NCI-H526 (cell line): ENCODE measurements around the gene ZNF148.
A peak's percentile ranks its signal among the peaks of the same experiment; 100 is the strongest.

Source experiments
- DNase-seq, 2 experiments: peaks; one replicate each; lab custom pipeline; 2025; lab: John Stamatoyannopoulos, UW

The ZNF148 gene

DNA sequence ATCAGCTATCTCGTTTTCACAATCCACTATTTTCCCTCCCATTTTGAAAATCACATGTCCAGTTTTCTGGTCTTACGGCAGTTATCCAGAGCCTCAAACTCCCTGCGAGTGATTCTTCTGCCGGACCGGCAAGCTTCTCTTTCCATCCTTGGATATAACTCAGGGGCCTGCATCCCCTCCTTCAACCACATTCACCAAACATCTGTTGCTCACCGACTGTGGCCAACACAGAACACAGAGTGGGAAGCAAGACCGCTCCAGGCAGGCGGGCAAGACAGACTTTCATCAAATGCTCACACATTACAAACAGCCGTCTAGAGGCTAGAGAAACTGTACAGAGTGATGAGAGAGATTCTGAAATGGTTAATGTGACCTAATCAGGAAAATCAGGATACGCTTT is 154.9 kb downstream of the ZNF148 start:
- no peak for DNase-seq

- DNase-seq = no peak
Measured at GRCh38 chr3:125219261-125219701, 155.8 kb downstream of the ZNF148 start.

DNA sequence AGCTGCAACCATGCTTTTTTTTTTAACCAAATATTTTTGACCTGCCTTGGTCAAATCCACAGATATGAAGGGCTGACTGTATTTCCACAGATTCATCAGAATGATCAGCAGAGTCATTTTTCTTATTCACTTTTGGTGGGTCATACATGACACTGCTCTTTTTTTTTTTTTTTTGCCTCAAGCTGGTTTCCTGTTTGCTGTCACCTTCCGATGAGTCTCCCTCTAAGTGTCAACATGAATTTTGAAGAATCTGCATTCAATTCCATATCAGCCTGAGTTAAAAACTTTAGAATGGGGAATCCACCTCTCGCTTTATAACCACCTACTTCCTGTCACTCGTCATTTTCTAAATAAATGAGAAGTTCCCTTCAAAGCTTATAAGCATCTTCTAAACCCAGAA is 160.4 kb downstream of the ZNF148 start:
- no peak for DNase-seq

DNA sequence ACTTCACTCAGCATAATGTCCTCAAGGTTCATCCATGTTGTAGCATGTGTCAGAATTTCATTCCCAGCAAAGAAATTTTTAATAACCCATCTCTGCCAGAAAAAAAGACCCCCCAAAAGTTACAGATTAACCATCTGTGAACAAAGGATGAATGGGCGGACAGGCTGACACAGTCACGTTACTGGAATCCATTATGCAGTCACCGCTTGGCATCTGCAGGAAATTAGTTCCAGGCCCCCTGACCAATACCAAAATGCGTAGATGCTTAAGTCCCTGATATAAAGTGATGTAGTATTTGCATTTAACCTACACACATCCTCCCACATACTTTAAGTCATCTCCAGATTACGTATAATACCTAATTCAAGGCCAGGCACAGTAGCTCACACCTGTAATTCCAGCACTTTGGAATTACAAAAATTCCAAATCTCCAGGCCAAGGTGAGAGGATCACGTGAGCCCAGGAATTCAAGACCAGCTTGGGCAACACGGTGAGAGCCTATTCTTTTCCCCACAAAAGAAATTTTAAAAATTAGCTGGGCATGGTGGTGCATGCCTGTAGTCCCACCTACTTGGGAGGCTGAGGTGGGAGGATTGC is 161.1 kb downstream of the ZNF148 start:
- no peak for DNase-seq

- no peak for DNase-seq
Measured at GRCh38 chr3:125213364-125213755, 161.8 kb downstream of the ZNF148 start.

DNA sequence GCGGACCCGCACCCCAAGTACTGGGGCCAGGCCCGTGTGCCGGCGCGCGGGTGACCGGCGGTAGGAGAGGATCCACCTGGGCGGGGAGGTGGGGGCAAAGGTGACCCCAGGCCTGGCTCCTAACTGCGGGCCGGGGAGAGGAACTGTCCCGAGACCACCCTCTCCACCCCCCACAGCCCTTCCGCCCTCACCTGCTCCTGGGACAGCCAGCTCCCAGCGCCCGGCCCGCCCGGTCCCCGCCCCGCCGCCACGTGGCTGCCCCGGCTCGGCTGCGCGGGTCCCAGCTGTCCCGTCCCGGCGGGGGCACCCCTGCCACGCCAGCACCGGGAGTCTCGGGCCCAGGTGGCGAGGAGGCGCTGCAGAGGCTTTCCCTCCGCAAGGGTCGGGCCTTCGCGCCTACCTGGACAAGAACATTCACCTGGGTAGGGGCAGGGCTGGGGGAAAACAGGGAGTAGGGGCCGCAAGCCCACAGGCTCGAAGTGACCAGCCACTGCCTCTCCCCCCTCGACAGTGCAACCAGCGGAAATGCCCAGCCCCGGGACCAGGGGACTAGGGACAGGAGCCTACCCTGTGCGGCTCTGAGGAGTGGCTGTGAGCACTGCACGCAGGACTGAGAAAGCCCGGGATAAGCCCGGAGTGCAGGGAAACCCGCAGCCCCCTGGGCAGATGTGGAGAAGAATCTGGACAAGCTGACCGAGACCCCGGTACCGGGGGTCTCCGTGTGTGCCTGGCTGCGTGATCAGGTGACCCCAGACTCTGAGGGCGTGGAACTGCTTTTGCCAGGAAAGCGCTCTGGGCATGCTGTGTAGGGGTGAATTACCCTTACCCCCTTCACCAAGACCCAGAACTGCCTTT is 162.4 kb downstream of the ZNF148 start, which contains the start of gene SLC12A8:
Gene SLC12A8, minus strand, starts transcription at position 240 of the 855 bp plus-strand sequence. CDS start 1,399 bp downstream, outside the sequence.
- peak; percentile 4 to 64 for DNase-seq

DNA sequence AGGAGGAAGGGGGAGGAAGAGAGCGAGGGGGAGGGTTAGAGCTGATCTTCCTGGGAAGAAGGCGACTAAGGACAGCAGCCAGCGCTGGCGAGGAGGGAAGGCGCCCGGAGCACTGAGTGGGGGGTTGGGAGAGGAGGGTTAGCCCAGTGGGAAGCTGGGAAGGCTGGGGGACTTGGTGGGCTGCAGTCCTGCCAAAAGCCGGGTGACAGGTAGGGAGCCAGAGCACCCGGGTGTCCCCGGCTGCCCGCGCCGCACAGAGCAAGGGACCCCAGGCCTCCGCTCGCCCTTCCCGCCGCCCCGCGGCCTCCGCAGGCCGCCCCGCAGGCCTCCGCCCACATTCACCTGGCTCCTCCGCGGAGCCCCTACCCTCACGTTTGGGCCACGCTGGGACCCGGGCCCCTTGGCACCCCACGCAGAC is 163.0 kb downstream of the ZNF148 start:
- peak in 1 of 2 experiments; percentile 51 for DNase-seq

- DNase-seq = no peak
Measured at GRCh38 chr3:125211523-125212090, 163.5 kb downstream of the ZNF148 start.

GRCh38 chr3:125207949-125208568 is 167.1 kb downstream of the ZNF148 start:
- DNase-seq = no peak

DNA sequence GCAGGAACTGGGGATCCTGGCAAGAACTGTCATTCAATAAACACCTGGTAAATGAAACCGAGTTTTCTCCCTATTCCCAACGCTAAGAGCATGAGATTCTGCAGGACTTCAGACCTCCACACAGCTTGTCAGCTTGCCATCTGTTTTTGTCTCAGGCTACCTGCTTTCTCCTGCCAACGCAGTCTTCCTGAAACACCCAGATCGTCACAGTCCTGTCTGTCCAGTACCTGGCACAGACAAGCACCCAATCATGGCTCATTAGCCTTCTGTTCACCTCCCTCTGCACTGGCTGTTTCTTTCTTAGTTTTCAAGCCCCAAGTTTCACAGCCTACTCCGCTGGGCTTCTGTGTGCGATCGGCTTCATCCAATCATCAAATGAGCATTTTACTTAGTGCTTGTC is 167.6 kb downstream of the ZNF148 start:
- DNase-seq = no peak

GRCh38 chr3:125206934-125207333 is 168.2 kb downstream of the ZNF148 start:
- DNase-seq = no peak

GRCh38 chr3:125203731-125204130 is 171.4 kb downstream of the ZNF148 start:
- no peak for DNase-seq

- DNase-seq = peak in 1 of 2 experiments; percentile 43
Measured at GRCh38 chr3:125202197-125202596, 172.9 kb downstream of the ZNF148 start.

DNA sequence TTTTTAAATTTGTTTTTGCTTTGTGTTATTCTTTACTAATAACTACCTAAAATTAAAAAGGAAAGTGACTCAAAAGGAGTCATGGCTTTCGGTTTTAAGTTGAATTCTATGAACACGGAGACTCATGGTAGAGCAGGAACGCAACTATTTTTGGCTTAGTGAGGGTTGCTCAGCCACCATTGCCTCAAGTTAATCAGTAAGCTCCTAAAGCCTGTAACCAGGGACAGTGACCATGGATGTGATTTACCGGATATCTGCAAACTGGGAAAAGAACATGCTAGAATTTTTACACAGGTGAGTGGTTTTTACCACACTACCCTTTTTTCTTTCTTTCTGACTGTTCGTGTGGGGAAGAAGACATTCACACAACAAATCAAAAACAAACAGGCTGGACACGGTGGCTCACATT is 174.4 kb downstream of the ZNF148 start:
- DNase-seq = no peak

DNA sequence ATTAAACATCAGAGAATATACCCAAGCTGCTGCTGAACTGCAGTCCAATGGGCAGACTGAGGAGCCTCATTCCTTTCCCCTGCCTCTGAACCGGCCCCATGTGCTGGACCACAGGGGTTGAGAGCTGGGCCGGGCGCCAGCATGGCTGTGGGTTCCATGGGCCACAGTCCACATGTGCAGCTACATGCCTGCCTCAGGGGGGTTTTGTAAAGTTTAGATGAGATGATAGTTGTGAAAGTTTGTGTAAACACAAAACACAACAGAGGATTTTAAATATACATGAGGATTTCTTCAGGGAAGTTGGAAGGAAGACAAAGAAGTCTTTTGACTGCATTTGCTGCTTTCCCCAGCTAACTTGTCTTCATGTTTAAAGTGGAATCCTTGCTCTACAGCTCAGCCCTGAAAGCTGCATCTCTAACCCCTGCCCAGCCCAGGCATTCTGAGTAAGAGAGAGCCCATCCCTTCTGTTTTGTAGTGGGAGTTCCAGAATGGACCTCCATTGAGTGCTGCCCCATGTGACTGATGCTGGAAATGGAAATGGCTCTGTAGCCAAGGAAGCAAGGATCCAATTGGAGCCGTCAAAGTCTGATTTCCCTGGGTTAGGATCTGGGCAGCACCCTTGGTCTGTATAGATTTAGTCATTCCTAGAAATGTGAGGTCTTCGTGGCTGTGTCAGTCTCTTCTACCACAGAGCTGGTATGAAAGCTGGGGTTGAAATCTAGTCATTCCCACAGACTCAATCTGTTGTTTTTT is 180.1 kb downstream of the ZNF148 start:
- no peak for DNase-seq

DNA sequence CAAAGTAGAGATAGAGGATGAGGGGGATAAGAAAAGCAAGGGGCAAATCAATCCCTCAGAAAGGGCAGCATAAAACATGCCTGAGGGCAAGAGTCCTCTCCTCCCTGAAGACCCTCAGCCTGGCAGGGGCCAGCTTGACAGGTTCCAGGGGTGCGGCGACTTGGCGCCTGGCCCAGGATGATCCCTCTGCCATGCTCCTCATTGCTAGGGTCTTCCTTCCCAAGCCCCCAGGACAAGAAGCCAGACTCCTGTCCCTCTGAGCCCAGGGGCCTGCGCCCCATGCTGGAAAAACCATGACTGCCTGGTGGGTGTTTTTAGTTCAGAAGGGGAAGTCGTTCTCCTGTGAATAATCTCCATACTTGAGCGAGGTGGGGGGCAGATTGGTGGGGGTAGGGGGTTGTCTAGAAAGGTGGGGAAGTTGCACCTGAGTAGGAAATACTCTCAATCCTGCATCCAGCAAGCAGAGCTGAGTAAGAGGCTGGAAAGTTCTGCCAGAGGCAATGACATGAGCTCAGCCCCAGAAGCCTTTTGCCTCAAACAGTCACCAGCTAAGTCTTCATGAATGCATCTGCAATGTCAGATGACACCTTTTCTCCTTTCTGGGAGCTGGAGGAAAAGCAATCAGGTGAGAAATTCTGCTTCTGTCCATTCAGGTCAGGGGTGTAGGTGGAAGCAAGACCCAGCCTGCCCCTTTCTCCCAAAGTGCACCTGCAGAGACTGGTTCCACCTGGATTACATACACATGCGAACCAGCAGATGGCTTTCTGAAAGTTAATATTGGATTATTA is 180.9 kb downstream of the ZNF148 start:
- DNase-seq = no peak

DNA sequence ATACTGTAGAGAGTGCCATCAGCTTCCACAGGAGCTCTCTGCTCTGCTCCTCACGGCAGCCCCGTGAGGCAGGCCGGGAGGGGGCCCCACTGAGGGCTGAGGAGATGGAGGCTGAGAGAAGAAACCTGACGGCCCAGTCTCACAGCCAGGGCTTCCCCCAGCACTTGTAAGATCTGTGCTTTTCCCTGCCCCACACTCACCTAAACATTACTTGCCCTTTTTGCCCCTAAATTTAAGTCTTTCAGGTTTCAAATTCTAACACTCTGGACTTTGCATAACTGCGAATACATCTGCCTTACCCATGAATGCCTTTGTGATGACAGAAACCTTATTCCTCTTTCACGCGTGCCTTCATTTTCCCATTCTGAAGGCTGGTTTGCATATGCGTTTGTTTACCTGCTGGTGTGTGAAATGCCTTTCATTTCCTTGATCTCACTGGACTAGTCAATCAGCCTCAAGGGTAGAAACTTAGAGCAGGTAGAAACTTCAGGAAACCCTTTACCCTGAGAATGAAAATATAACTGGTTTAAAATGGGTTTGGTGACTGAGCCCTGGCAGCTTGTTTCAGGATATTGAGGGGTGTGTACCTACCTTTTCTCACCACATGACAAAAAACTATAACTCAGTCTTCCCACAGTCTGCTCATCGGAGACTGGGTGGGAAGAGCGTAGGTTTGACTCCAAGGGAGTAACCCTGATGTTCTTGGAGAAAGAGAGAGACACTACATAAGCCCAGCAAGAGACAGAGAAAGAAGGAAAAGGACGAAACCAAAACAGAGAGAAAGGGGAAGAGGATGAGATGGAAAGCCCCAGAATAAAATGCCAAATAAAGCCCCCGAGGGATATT is 182.7 kb downstream of the ZNF148 start:
- DNase-seq = peak; percentile 72 to 86

DNA sequence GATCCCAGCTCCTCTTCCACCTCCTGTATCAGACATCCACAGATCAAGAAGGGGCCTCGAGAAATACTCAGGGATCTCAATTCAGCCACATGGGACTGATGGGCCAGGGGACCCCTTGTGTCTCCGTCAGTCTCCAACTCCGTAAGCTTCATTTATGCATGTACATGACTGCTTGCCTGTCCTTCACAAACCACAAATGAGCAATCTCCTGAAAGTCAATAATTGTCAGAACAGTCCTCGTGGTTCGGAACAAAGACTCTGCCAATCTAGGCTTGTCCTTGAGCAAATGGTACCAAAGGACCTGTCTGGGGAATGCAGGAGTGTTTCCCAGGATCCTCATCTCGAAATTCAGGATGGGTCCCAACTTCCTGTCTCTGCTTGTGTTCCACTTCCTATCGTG is 183.4 kb downstream of the ZNF148 start:
- peak; percentile 27 to 40 for DNase-seq

- no peak for DNase-seq
Measured at GRCh38 chr3:125191256-125191655, 183.9 kb downstream of the ZNF148 start.

DNA sequence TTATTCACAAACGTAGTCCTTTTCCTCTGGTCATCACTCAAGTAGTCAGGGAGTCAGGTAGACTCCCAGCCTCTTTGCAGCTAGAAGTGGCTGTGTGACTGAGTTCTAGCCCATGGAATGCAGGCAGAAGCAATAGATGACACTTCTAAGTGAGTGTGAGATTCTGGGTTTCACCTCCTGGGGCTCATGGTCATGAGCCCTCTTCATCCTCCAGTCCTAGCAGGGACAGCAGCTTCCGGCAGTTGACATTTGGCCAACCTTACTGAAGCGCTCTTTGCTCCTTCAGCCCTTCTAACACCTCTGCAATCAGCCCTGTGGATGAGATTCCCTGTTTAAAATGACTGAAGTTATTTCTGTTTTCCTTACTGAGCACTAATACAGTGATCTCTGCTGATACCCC is 184.3 kb downstream of the ZNF148 start:
- no peak for DNase-seq
